Ishikawa (cell line): Measurements from ENCODE around the gene FHL2.

Experiments
- CEBPB ChIP-seq: IDR thresholded peaks from 2 replicates; pipeline ENCODE4 v1.6.1; 2012
- CREB1 ChIP-seq: IDR thresholded peaks from 2 replicates; pipeline ENCODE4 v1.6.1; 2012; ENCODE audit warnings: low read depth
- EGR1 ChIP-seq: IDR thresholded peaks from 2 replicates; pipeline ENCODE4 v1.6.1; 2012
- EP300 ChIP-seq: IDR thresholded peaks from 2 replicates; pipeline ENCODE4 v1.6.1; 2012; ENCODE audit warnings: borderline replicate concordance
- FOXM1 ChIP-seq: IDR thresholded peaks from 2 replicates; pipeline ENCODE4 v1.6.1; 2012; ENCODE audit warnings: low read depth, borderline replicate concordance
- MAX ChIP-seq: IDR thresholded peaks from 2 replicates; pipeline ENCODE4 v1.6.1; 2012
- NFIC ChIP-seq: IDR thresholded peaks from 2 replicates; pipeline ENCODE4 v1.6.1; 2012
- RAD21 ChIP-seq: IDR thresholded peaks from 2 replicates; pipeline ENCODE4 v1.6.1; 2012; ENCODE audit warnings: low read depth
- REST ChIP-seq: IDR thresholded peaks from 2 replicates; pipeline ENCODE4 v1.6.1; 2012; ENCODE audit warnings: low read depth, mild to moderate bottlenecking
- TAF1 ChIP-seq: IDR thresholded peaks from 2 replicates; pipeline ENCODE4 v1.6.1; 2012; ENCODE audit warnings: low read depth, mild to moderate bottlenecking
- TCF12 ChIP-seq: IDR thresholded peaks from 2 replicates; pipeline ENCODE4 v1.6.1; 2012; ENCODE audit warnings: low read depth
- TEAD4 ChIP-seq: IDR thresholded peaks from 2 replicates; pipeline ENCODE4 v1.6.1; 2012
- USF1 ChIP-seq: IDR thresholded peaks from 2 replicates; pipeline ENCODE4 v1.6.1; 2012
- YY1 ChIP-seq: IDR thresholded peaks from 2 replicates; pipeline ENCODE4 v1.6.1; 2012; ENCODE audit warnings: low read depth
- ZBTB7A ChIP-seq: IDR thresholded peaks from 2 replicates; pipeline ENCODE4 v1.6.1; 2012; ENCODE audit warnings: low read depth

The FHL2 gene

GRCh38 chr2:105426626-105427292 is 27.9 kb upstream of the FHL2 start:
- TF ChIP-seq TEAD4 (no peak), FOXM1 (no peak), REST (no peak), CEBPB (no peak), EP300 (no peak), RAD21 (no peak), CREB1 (no peak), NFIC (no peak), MAX (no peak), EGR1 (no peak), YY1 (no peak), ZBTB7A (no peak), USF1 (no peak), TAF1 (no peak), TCF12 (no peak)

GRCh38 chr2:105425936-105426625 is 27.2 kb upstream of the FHL2 start:
- TF ChIP-seq REST (no peak), TEAD4 (no peak), TCF12 (no peak), NFIC (no peak), TAF1 (no peak), FOXM1 (no peak), RAD21 (no peak), MAX (no peak), CEBPB (no peak), YY1 (no peak), ZBTB7A (no peak), EGR1 (no peak), CREB1 (no peak)

- TF ChIP-seq REST (no peak), TCF12 (no peak)
Observed at GRCh38 chr2:105422801-105423200, 23.9 kb upstream of the FHL2 start.

- TF ChIP-seq USF1 (no peak), TAF1 (no peak), NFIC (no peak), EP300 (no peak), EGR1 (no peak), CEBPB (no peak), TEAD4 (no peak), YY1 (no peak), FOXM1 (no peak), TCF12 (no peak), MAX (no peak), REST (no peak), RAD21 (no peak), CREB1 (no peak), ZBTB7A (no peak)
Observed at GRCh38 chr2:105421053-105421452, 22.2 kb upstream of the FHL2 start.
